Cardiac fibroblast (primary cell): ENCODE data around the gene GPC1.
"Not testable (repeated sequence)": the region's sequence is repeated elsewhere in the genome, so short reads cannot be mapped to it uniquely, and the experiment has no call there.

ENCODE experiments used
- DNase-seq, 2 donors: peaks; one replicate each; pipeline versions ENCODE4 v3.0.0 to v3.0.0-alpha.2; 2010; ENCODE audit warnings: low read depth in 2 of 2
- H3K4me3 ChIP-seq, 2 donors: replicated peaks in 1 of 2; 1 replicate in 1 of 2; 2 replicates in 1 of 2; pipeline ENCODE4 v1.5.1; 2011; ENCODE audit warnings: low read depth in 2 of 2, low read length in 2 of 2, mild to moderate bottlenecking in 2 of 2, moderate library complexity in 1 of 2
- CTCF ChIP-seq: IDR thresholded peaks from one replicate; pipeline ENCODE4 v1.5.1; 2011; ENCODE audit warnings: low read depth, mild to moderate bottlenecking, low read length, inconsistent platforms

Gene GPC1

GRCh38 chr2:240435457-240435947 lies at the start of gene GPC1:
TSS of gene GPC1 (plus strand) at chr2:240435663. CDS start at chr2:240435919, 256 bp downstream.
- peak; percentile 73 to 90 for DNase-seq
- peak within 1 kb of the TSS; percentile 67 to 69 for H3K4me3 ChIP-seq
- no peak for TF ChIP-seq CTCF

GRCh38 chr2:240386326-240386725 lies 49.1 kb upstream of the GPC1 start:
- no peak overlapping the region for H3K4me3 ChIP-seq
- no peak for TF ChIP-seq CTCF
- peak in 1 of 2 donors; percentile 37 for DNase-seq

- DNase-seq, H3K4me3 ChIP-seq: not testable (repeated sequence)
Measured at GRCh38 chr2:240386743-240387142, 48.7 kb upstream of the GPC1 start.

- H3K4me3 ChIP-seq = no peak overlapping the region
- no peak for TF ChIP-seq CTCF
- DNase-seq = no peak
Measured at GRCh38 chr2:240387325-240387668, 48.2 kb upstream of the GPC1 start.

GRCh38 chr2:240387669-240388358 lies 47.6 kb upstream of the GPC1 start:
- no peak for TF ChIP-seq CTCF
- no peak overlapping the region for H3K4me3 ChIP-seq
- peak; percentile 94 to 97 for DNase-seq

GRCh38 chr2:240388471-240389301 lies 46.8 kb upstream of the GPC1 start:
- no peak for TF ChIP-seq CTCF
- no peak overlapping the region for H3K4me3 ChIP-seq
- no peak for DNase-seq

GRCh38 chr2:240389302-240389805 lies 46.1 kb upstream of the GPC1 start:
- DNase-seq = no peak
- no peak for TF ChIP-seq CTCF
- no peak overlapping the region for H3K4me3 ChIP-seq
